AG09309 (cell line): ENCODE data around the gene ANGPTL4.
A peak's percentile ranks its signal among the peaks of the same experiment; 100 is the strongest.

Experiments used
- DNase-seq: peaks from one replicate; pipeline ENCODE4 v3.0.0-alpha.2; 2010; ENCODE audit warnings: low read depth
- H3K4me3 ChIP-seq: 2 replicates; pipeline ENCODE4 v1.5.1; 2011; ENCODE audit warnings: mild to moderate bottlenecking, low read depth, low read length, moderate library complexity; ENCODE audit not compliant: control insufficient read depth
- CTCF ChIP-seq: IDR thresholded peaks from 2 replicates; pipeline ENCODE4 v1.5.1; 2011; ENCODE audit warnings: mild to moderate bottlenecking, low read depth, low read length, inconsistent platforms; ENCODE audit not compliant: insufficient read depth, control insufficient read depth; ENCODE audit errors: missing control alignments

ANGPTL4 gene

GRCh38 chr19:8358948-8359347 lies 5.0 kb upstream of the ANGPTL4 start:
- DNase-seq: no peak
- H3K4me3 ChIP-seq: no peak overlapping the region
- no peak for TF ChIP-seq CTCF

- no peak overlapping the region for H3K4me3 ChIP-seq
- TF ChIP-seq CTCF: no peak
- no peak for DNase-seq
Measured at GRCh38 chr19:8360196-8360595, 3.8 kb upstream of the ANGPTL4 start.

GRCh38 chr19:8361921-8362793 lies 1.8 kb upstream of the ANGPTL4 start:
- no peak for TF ChIP-seq CTCF
- peak; percentile 95 for DNase-seq
- H3K4me3 ChIP-seq: no peak overlapping the region

GRCh38 chr19:8366121-8366581 lies 2.2 kb downstream of the ANGPTL4 start:
- no peak for TF ChIP-seq CTCF
- no peak overlapping the region for H3K4me3 ChIP-seq
- no peak for DNase-seq

- no peak overlapping the region for H3K4me3 ChIP-seq
- no peak for TF ChIP-seq CTCF
- no peak for DNase-seq
Measured at GRCh38 chr19:8366961-8367326, 3.0 kb downstream of the ANGPTL4 start.

GRCh38 chr19:8367327-8368001 lies 3.5 kb downstream of the ANGPTL4 start:
- no peak for TF ChIP-seq CTCF
- H3K4me3 ChIP-seq: peak overlapping the region; percentile 3; the same call in 1 of the 2 replicates
- DNase-seq: peak; percentile 92
